KMS-11 (cell line): ENCODE results near the gene SLC2A10.

Experiments used
- H2AFZ ChIP-seq: fragments of 200-600 bp; sonication (generic); 2 replicates; pipeline ENCODE4 v1.6.1; 2016; ENCODE audit warnings: antibody characterized with exemption, mixed run types, low read depth
- H3K27ac ChIP-seq: fragments of 200-600 bp; sonication (generic); 2 replicates; pipeline ENCODE4 v1.6.1; 2016; ENCODE audit warnings: mild to moderate bottlenecking, mixed run types
- H3K27me3 ChIP-seq: fragments of 200-600 bp; sonication (generic); 2 replicates; pipeline ENCODE4 v1.6.1; 2017; ENCODE audit warnings: mild to moderate bottlenecking, low read depth, mixed run types, moderate library complexity; ENCODE audit not compliant: insufficient read depth
- H3K36me3 ChIP-seq: fragments of 200-600 bp; sonication (generic); 2 replicates; pipeline ENCODE4 v1.6.1; 2017; ENCODE audit warnings: mild to moderate bottlenecking, mixed run types; ENCODE audit not compliant: insufficient read depth
- H3K4me1 ChIP-seq: fragments of 200-600 bp; sonication (generic); 2 replicates; pipeline ENCODE4 v1.6.1; 2016; ENCODE audit warnings: mild to moderate bottlenecking, low read depth, mixed run types; ENCODE audit not compliant: poor library complexity, severe bottlenecking
- H3K4me2 ChIP-seq: fragments of 200-600 bp; sonication (generic); 2 replicates; pipeline ENCODE4 v1.7.0; 2016; ENCODE audit warnings: mild to moderate bottlenecking, mixed run types
- H3K4me3 ChIP-seq: fragments of 200-600 bp; sonication (generic); IDR thresholded peaks from 2 replicates; pipeline ENCODE4 v1.6.1; 2017; ENCODE audit warnings: low read depth, low read length, mixed read lengths; ENCODE audit not compliant: insufficient read depth
- H3K79me2 ChIP-seq: fragments of 200-600 bp; sonication (generic); 2 replicates; pipeline ENCODE4 v1.6.1; 2016; ENCODE audit warnings: low read depth, mixed run types; ENCODE audit not compliant: insufficient read depth
- H3K9ac ChIP-seq: fragments of 200-600 bp; sonication (generic); 2 replicates; pipeline ENCODE4 v1.6.1; 2016; ENCODE audit warnings: mild to moderate bottlenecking, mixed run types
- H4K20me1 ChIP-seq: fragments of 200-600 bp; sonication (generic); 2 replicates; pipeline ENCODE4 v1.6.1; 2016; ENCODE audit warnings: mild to moderate bottlenecking, mixed run types; ENCODE audit not compliant: insufficient read depth
- CTCF ChIP-seq: fragments of 200-600 bp; sonication (generic); conservative IDR thresholded peaks from 2 replicates; pipeline ENCODE4 v1.6.1; 2017; ENCODE audit warnings: low read depth, mild to moderate bottlenecking, antibody characterized with exemption, low read length, moderate library complexity, mixed read lengths

The SLC2A10 gene

DNA sequence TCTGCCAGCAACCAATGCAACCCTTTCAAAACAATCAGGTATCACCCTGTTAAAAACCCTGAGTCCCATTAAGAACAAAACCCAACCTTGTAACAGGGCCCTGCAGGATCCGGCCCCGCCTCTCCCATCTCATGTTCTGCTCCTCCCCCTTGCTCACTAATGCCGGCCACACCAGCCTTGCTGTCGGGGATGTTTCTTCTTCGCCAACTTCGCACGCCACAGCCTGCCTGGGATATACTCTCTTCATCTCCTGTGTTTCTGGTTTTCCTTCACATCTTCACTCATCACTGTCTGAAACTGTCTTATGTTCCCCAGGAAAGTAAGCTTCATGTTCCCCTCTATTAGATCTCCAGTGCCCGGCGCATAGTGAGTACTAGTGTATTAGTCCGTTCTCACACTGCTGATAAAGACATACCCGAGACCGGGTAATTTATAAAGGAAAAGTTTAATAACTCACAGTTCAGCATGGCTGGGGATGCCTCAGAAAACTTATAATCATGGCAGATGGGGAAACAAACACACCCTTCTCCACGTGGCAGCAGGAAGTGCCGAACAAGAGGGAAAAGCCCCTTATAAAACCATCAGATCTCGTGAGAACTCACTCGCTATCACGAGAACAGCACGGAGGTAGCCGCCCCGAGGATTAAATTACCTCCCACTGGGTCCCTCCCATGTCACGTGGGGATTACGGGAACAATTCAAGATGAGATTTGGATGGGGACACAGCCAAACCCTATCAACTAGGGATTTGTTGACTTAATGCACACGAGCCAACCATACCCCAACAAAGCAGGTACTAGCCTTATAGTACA, 25.3 kb upstream of the SLC2A10 start:
- Histone ChIP-seq H3K4me1 (peaks cover 13% of the 10 kb centered on the region), H2AFZ (no peak overlapping the region), H3K36me3 (no peaks in the 10 kb centered on the region; the same call in 1 of the 2 replicates), H3K27ac (no peak overlapping the region), H3K27me3 (no peaks in the 10 kb centered on the region), H4K20me1 (no peaks in the 10 kb centered on the region), H3K9ac (no peak overlapping the region), H3K79me2 (peaks cover 43% of the 10 kb centered on the region), H3K4me3 (no peak overlapping the region), H3K4me2 (no peak overlapping the region)
- no peak for TF ChIP-seq CTCF

DNA sequence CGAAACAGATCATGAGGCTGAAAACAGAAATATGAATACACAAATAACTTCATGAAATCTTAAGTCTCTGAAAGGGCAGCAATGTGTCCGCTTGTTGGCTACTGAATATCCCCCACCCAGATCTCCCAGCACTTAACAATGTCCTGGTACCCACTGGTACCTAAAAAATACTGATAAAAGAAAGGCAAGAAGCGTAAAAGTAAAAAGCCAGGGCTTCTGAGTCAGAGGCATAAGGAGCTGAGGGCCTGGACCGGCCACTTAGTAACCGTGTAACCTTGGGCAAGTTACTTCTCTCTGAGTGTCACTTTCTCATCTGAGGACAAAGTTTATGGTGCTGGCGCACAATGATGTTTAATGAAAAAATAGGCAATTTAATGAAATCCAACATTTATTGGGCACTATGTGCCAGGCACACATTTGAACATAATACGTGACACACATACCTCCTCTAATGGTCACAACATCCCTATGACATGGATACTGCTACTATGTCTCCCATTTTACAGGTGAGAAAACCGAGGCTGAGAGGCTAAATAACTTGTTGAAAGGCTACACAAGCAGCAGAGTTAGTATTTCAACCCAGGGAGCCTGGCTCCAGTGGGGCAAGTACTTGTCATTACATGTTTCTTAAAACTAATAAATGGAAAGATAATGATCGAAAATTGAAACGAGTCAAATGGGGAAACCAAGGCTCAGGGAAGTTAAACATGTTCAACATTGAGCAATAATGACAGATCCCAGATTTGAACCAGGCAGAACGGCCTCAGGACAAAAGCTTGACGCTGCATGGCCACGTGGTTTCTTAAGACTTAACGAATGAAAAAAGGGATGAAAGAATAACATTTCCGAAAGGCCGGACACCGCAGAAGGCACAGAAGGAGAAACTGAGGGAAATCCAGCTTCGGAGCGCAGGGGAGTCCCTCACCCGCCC, 21.0 kb upstream of the SLC2A10 start:
- Histone ChIP-seq H3K4me1 (peaks cover 20% of the 10 kb centered on the region), H3K36me3 (no peaks in the 10 kb centered on the region; the same call in 1 of the 2 replicates), H3K27me3 (no peaks in the 10 kb centered on the region), H4K20me1 (no peaks in the 10 kb centered on the region), H2AFZ (peak overlapping the region; percentile 82), H3K27ac (peak overlapping the region; percentile 70), H3K9ac (peak overlapping the region; percentile 79), H3K4me3 (no peak overlapping the region), H3K4me2 (peak overlapping the region; percentile 92), H3K79me2 (peaks cover 43% of the 10 kb centered on the region)
- no peak for TF ChIP-seq CTCF

GRCh38 chr20:46689082-46689753, 20.2 kb upstream of the SLC2A10 start, which contains the start of gene TP53RK:
Gene TP53RK, minus strand, starts transcription at chr20:46689444. Its CDS starts 30 bp downstream, at chr20:46689414.
- Histone ChIP-seq H3K4me2 (peak within 1 kb of the TSS; percentile 92), H3K4me3 (no peak within 1 kb of the TSS), H3K36me3 (no peaks in the 10 kb centered on the region; the same call in 1 of the 2 replicates), H3K4me1 (peaks cover 20% of the 10 kb centered on the region), H3K27ac (peak within 1 kb of the TSS; percentile 70), H4K20me1 (no peaks in the 10 kb centered on the region), H3K9ac (peak within 1 kb of the TSS; percentile 79), H2AFZ (peak within 1 kb of the TSS; percentile 82), H3K27me3 (no peaks in the 10 kb centered on the region), H3K79me2 (peaks cover 43% of the 10 kb centered on the region)
- TF ChIP-seq CTCF = no peak

GRCh38 chr20:46689754-46690085, 19.7 kb upstream of the SLC2A10 start:
- peak overlapping the region; percentile 74 for H3K4me2 ChIP-seq
- H3K4me1 ChIP-seq = peaks cover 20% of the 10 kb centered on the region
- peak overlapping the region; percentile 82 for H2AFZ ChIP-seq
- no peak for TF ChIP-seq CTCF
- H3K36me3 ChIP-seq = no peaks in the 10 kb centered on the region; the same call in 1 of the 2 replicates
- no peak overlapping the region for H3K4me3 ChIP-seq
- H3K79me2 ChIP-seq = peaks cover 41% of the 10 kb centered on the region
- no peak overlapping the region; the same call in 1 of the 2 replicates for H3K9ac ChIP-seq
- no peaks in the 10 kb centered on the region for H4K20me1 ChIP-seq
- no peaks in the 10 kb centered on the region for H3K27me3 ChIP-seq
- H3K27ac ChIP-seq = peak overlapping the region; percentile 70; the same call in 1 of the 2 replicates
